Adrenal gland (tissue), 12 donors: Measurements from ENCODE around the gene PPFIA2. TPM values are rescaled to one million over a fixed set of nuclear protein-coding genes. Genes with fewer than 3 reads are reported as not detected.

Experiments used
- DNase-seq, 7 donors: peaks; one replicate each; pipeline ENCODE4 v3.0.0-alpha.2; 2019 to 2020
- H3K27ac ChIP-seq, 5 donors: fragments of 200-600 bp; sonication (generic) in 4 of 5; 1 replicate in 3 of 5; 2 replicates in 2 of 5; pipeline versions ENCODE4 v1.5.1 to v1.8.0; 2016 to 2020; ENCODE audit warnings: mild to moderate bottlenecking in 1 of 5
- H3K27me3 ChIP-seq: fragments of 200-600 bp; 2 replicates; pipeline ENCODE4 v1.8.0; 2021
- H3K36me3 ChIP-seq, 2 donors: fragments of 200-600 bp; replicated peaks in 1 of 2; 1 replicate in 1 of 2; 2 replicates in 1 of 2; pipeline versions ENCODE4 v1.5.1 to v1.8.0; 2018 to 2022
- H3K4me1 ChIP-seq, 2 donors: fragments of 200-600 bp; replicated peaks in 1 of 2; 1 replicate in 1 of 2; 2 replicates in 1 of 2; pipeline versions ENCODE4 v1.5.1 to v1.8.0; 2018 to 2021
- H3K4me3 ChIP-seq, 4 donors: fragments of 200-600 bp; sonication (generic) in 3 of 4; one replicate each; pipeline ENCODE4 v1.5.1; 2016 to 2018
- H3K9me3 ChIP-seq, 3 donors: fragments of 200-600 bp; sonication (generic) in 1 of 3; replicated peaks in 1 of 3; 1 replicate in 2 of 3; 2 replicates in 1 of 3; pipeline versions ENCODE4 v1.5.1 to v1.8.0; 2016 to 2021
- CTCF ChIP-seq, 6 experiments: fragments of 450-650 bp in 4 of 6; fragments of 200-600 bp in 2 of 6; sonication (generic) in 1 of 6; IDR thresholded peaks; 1 replicate in 5 of 6; 2 replicates in 1 of 6; pipeline versions ENCODE4 v1.5.1 to v1.8.0; 2016 to 2021; ENCODE audit warnings: antibody characterized with exemption in 6 of 6, mild to moderate bottlenecking in 2 of 6, moderate library complexity in 1 of 6
- POLR2A ChIP-seq, 2 donors: fragments of 450-650 bp; IDR thresholded peaks; one replicate each; pipeline ENCODE4 v1.6.1; 2017; ENCODE audit warnings: antibody characterized with exemption in 2 of 2, mild to moderate bottlenecking in 2 of 2, moderate library complexity in 1 of 2
- WGBS, 4 donors: extraction: QIAGEN DNeasy Blood & Tissue Kit in 2 of 4; methylation state at CpG; one replicate each; pipeline versions ENCODE4 v1.1.5 to v1.1.7; 2013 to 2017; 5-methylcytosine and 5-hydroxymethylcytosine counted together
- intact Hi-C, 2 donors: fragments of 100-400 bp; cut with DNase I; formaldehyde crosslinking; loops; one replicate each; pipeline versions ENCODE4 v1.14.1 to v1.15.0; 2022 to 2023
- polyA plus RNA-seq, 3 donors: library from polyadenylated mRNA; stranded (reverse); fragments of 200-250 nt in 2 of 3; fragments of 350-450 nt in 1 of 3; fragmentation: Illumina TruSeq in 1 of 3; extraction: RNeasy Lipid Tissue Mini Kit (QIAGEN cat#74804) in 1 of 3; gene quantifications; one replicate each; pipeline ENCODE4 v1.2.3, GENCODE V29; 2013 to 2014
- total RNA-seq, 9 donors: library from RNA; depleted of rRNA in 4 of 9; stranded (reverse); fragments of >200 nt in 4 of 9; fragments of 120-200 nt in 1 of 9; fragmentation: NEBNext Ultra II Directional in 1 of 9; extraction: Animal tissue kit (Norgen Biotek cat#: 25700) in 1 of 9; gene quantifications; one replicate each; pipeline versions ENCODE4 v1.1.0 to v1.2.4, GENCODE V29; 2013 to 2023
- donor health status: healthy with polysubstance abuse.
- donor health status: Bipolar disorder and iron deficiency.
- donor health status: DM: yes; HTN: yes; CAD: no.
- donor health status: DM: no; HTN: no; CAD: no.
- donor health status: DM: no; HTN: no; CAD: no.
- donor health status: DM: yes; HTN: yes; CAD: no.

PPFIA2 gene
- total and polyA plus RNA-seq, 12 donors = 0.35 to 16.4 (median 2.4) TPM

DNA sequence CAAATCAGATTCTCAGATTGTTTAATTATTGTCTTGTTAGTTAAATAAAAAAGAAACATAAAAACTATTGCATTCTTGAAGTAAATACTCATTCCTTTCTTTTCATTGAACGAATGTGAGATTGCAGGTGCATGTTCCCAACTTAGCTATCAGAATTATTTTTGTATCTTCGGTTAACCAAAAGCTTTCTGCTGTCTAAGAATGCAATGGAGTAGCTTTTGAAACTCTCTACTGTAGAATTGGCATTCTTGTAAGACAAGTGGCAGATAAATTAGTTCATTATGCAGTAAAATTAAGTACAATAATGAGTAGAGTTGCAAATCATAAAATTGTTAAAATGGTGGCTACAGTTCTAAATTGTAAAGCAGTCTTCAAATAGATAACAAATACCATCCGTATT lies 383.2 kb downstream of the PPFIA2 start:
- Histone ChIP-seq H3K27ac (no peak overlapping the region), H3K9me3 (no peaks in the 10 kb centered on the region), H3K4me3 (no peak overlapping the region), H3K36me3 (no peaks in the 10 kb centered on the region), H3K27me3 (no peaks in the 10 kb centered on the region), H3K4me1 (peaks cover 0 to 5% of the 10 kb centered on the region in 2 donors)
- TF ChIP-seq POLR2A (IDR thresholded peaks at IDR 0.05) (no peak), CTCF (IDR thresholded peaks at IDR 0.05) (no peak)
- no peak for DNase-seq
- 75 to 91% (median 85%) methylated on average over 3 of the region's 3 CpGs for WGBS, 4 donors
- intact Hi-C loops = no loop called here

DNA sequence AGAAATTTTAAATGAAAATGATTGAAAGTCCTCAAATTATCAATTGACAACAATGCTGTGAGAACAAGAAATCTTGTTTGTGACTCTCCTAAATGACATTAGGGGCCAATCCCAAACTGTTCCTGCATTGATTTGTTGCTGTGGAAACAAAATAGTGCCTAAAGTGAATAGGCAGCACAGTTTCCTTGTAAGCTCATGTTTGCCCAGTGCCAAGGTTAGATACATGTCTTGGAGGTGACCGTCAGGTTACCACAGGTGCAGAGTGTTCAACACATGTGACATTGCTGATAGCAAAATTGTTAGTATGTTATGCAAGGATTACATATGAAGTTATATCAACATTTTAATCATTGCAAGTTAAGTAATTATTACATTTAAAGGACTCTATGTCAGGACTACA lies 388.7 kb downstream of the PPFIA2 start:
- TF ChIP-seq CTCF (IDR thresholded peaks at IDR 0.05) (no peak), POLR2A (IDR thresholded peaks at IDR 0.05) (no peak)
- no peak for DNase-seq
- intact Hi-C loops = no loop called here
- Histone ChIP-seq H3K4me1 (peaks cover 0 to 5% of the 10 kb centered on the region in 2 donors), H3K36me3 (no peaks in the 10 kb centered on the region), H3K27me3 (no peaks in the 10 kb centered on the region), H3K27ac (no peak overlapping the region), H3K9me3 (no peaks in the 10 kb centered on the region), H3K4me3 (no peak overlapping the region)
- WGBS, 4 donors = 75 to 93% (median 90%) methylated on average over 1 of the region's 1 CpG

- TF ChIP-seq POLR2A (IDR thresholded peaks at IDR 0.05) (no peak), CTCF (IDR thresholded peaks at IDR 0.05) (no peak)
- intact Hi-C loops = no loop called here
- no peak overlapping the region for H3K27ac ChIP-seq
Observed at GRCh38 chr12:81369175-81369574, 390.0 kb downstream of the PPFIA2 start.

DNA sequence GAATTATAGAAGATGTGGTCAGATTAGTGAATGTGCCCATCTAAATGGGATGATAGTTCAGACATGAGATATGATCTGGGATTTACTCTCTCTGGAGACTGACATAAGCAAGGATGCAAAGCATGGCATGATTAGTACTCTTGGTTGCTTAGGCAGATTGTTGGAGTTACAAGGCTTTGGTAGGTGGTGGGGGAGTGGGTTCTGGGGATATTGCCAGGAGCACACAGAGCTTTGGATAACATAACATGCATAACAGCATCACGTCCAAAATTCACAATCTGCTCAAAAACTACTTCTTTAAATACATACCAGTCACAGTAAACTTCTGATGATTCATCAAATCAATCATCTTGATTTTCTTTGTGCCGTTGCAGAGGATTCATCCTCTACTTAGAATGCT lies 393.9 kb downstream of the PPFIA2 start:
- H3K4me3 ChIP-seq = no peak overlapping the region
- H3K27me3 ChIP-seq = no peaks in the 10 kb centered on the region
- intact Hi-C loops = no loop called here
- no peaks in the 10 kb centered on the region for H3K9me3 ChIP-seq
- H3K36me3 ChIP-seq = no peaks in the 10 kb centered on the region
- DNase-seq = no peak
- no peaks in the 10 kb centered on the region for H3K4me1 ChIP-seq
- H3K27ac ChIP-seq = no peak overlapping the region
- no peak for TF ChIP-seq POLR2A (IDR thresholded peaks at IDR 0.05)
- TF ChIP-seq CTCF (IDR thresholded peaks at IDR 0.05) = no peak
- WGBS, 4 donors = 46 to 70% (median 55%) methylated on average over 2 of the region's 2 CpGs

More at GRCh38 chr12:81369175-81369574, 390.0 kb downstream of the PPFIA2 start:
- H3K36me3 ChIP-seq = no peaks in the 10 kb centered on the region
- peaks cover 0 to 5% of the 10 kb centered on the region in 2 donors for H3K4me1 ChIP-seq
- no peak overlapping the region for H3K4me3 ChIP-seq
- DNase-seq = no peak
- H3K27me3 ChIP-seq = no peaks in the 10 kb centered on the region
- no peaks in the 10 kb centered on the region for H3K9me3 ChIP-seq
